ENCODE data around the gene TPSAB1. TPM values are rescaled to one million over a fixed set of nuclear protein-coding genes. Genes with fewer than 3 reads are reported as not detected.
"Not testable (repeated sequence)": the region's sequence is repeated elsewhere in the genome, so short reads cannot be mapped to it uniquely, and the experiment has no call there.

TPSAB1 gene
- not detected for polyA plus RNA-seq (2012; ENCODE audit: insufficient read length, low read depth)

- TF ChIP-seq TAF1 (IDR thresholded peaks at IDR 0.05; ENCODE audit: borderline replicate concordance, insufficient read depth, low read length); POLR2AphosphoS5 (IDR thresholded peaks at IDR 0.05; ENCODE audit: low read depth, low read length); REST (IDR thresholded peaks at IDR 0.05; ENCODE audit: insufficient read depth in 1 of 2, low read depth in 2 of 2, low read length in 2 of 2): not testable (repeated sequence)
These were observed at the start of gene TPSAB1 for GRCh38 chr16:1240436-1240835. TSS of gene TPSAB1 (plus strand) at chr16:1240705. CDS start at chr16:1240939, 234 bp downstream.

- no peak for TF ChIP-seq FOXP2 (optimal IDR thresholded peaks at IDR 0.05; ENCODE audit: borderline replicate concordance, extremely low read depth, extremely low read length, insufficient read depth)
These were observed 48.0 kb upstream of the TPSAB1 start for GRCh38 chr16:1192384-1193073.

GRCh38 chr16:1193143-1193824 lies 47.2 kb upstream of the TPSAB1 start:
- TF ChIP-seq FOXP2 (optimal IDR thresholded peaks at IDR 0.05; ENCODE audit: borderline replicate concordance, extremely low read depth, extremely low read length, insufficient read depth) (no peak), POLR2AphosphoS5 (IDR thresholded peaks at IDR 0.05; ENCODE audit: low read depth, low read length) (no peak), TAF1 (IDR thresholded peaks at IDR 0.05; ENCODE audit: borderline replicate concordance, insufficient read depth, low read length) (no peak), SIN3A (IDR thresholded peaks at IDR 0.05; ENCODE audit: borderline replicate concordance, insufficient read depth, low read length) (no peak), REST (IDR thresholded peaks at IDR 0.05; ENCODE audit: insufficient read depth in 1 of 2, low read depth in 2 of 2, low read length in 2 of 2) (no peak)

- TF ChIP-seq SIN3A (IDR thresholded peaks at IDR 0.05; ENCODE audit: borderline replicate concordance, insufficient read depth, low read length) = no peak
These were observed 46.5 kb upstream of the TPSAB1 start for GRCh38 chr16:1193825-1194581.

GRCh38 chr16:1194665-1195392 lies 45.7 kb upstream of the TPSAB1 start:
- TF ChIP-seq FOXP2 (optimal IDR thresholded peaks at IDR 0.05; ENCODE audit: borderline replicate concordance, extremely low read depth, extremely low read length, insufficient read depth) (no peak), TAF1 (IDR thresholded peaks at IDR 0.05; ENCODE audit: borderline replicate concordance, insufficient read depth, low read length) (no peak), SIN3A (IDR thresholded peaks at IDR 0.05; ENCODE audit: borderline replicate concordance, insufficient read depth, low read length) (no peak), POLR2AphosphoS5 (IDR thresholded peaks at IDR 0.05; ENCODE audit: low read depth, low read length) (no peak), REST (IDR thresholded peaks at IDR 0.05; ENCODE audit: insufficient read depth in 1 of 2, low read depth in 2 of 2, low read length in 2 of 2) (no peak)

Measured in PFSK-1 (cell line).